ENCODE results near the gene KRTAP5-1. TPM values are rescaled to one million over a fixed set of nuclear protein-coding genes. Genes with fewer than 3 reads are reported as not detected.

KRTAP5-1 gene
- polyA plus RNA-seq, 1 of the 3 experiments (the other 2 are of a cell fraction): not detected

DNA sequence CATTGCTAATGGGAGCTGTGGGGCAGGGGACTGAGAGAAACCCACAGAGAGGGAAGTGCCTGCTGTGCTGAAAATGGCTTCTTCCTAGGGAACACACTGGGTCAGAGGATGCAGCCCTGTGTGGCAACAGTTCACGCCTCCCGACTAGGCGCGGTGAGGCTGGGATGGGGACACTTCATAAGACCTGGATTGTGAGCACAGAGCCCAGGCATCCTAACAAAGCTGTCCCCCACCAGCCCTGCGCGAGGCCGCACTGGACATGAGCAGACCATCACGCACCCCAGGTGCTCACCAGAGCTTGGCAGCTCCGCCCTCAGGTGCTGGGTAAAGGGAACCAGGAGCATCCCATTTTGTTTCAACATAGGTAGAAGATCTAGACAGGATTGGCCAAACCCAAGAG lies 38.6 kb upstream of the KRTAP5-1 start:
- Histone ChIP-seq H3F3A (replicated peaks; ENCODE audit: insufficient read depth) (no peaks in the 10 kb centered on the region), H3K9me3 (no peaks in the 10 kb centered on the region), H3K79me2 (ENCODE audit: insufficient read depth) (no peaks in the 10 kb centered on the region), H3K4me1 (ENCODE audit: control insufficient read depth in 1 of 2, insufficient read depth in 2 of 2, low read depth in 1 of 2, low read length in 1 of 2) (peaks cover 0 to 3% of the 10 kb centered on the region in 2 experiments; a peak in 1 of 4 replicates), H3K36me3 (replicated peaks in 1 of 2; ENCODE audit: control insufficient read depth in 1 of 2, insufficient read depth in 2 of 2, low read length in 1 of 2) (no peaks in the 10 kb centered on the region), H3K4me2 (no peak overlapping the region), H3K9ac (no peak overlapping the region), H4K20me1 (ENCODE audit: insufficient read depth) (no peaks in the 10 kb centered on the region), H3K27me3 (ENCODE audit: insufficient read depth) (no peaks in the 10 kb centered on the region), H3K9me2 (no peaks in the 10 kb centered on the region), H2AFZ (ENCODE audit: low read depth) (no peak overlapping the region), H3K27ac (ENCODE audit: low read depth in 2 of 2, low read length in 1 of 2) (no peak overlapping the region), H3K4me3 (ENCODE audit: low read depth in 2 of 2, low read length in 1 of 2) (no peak overlapping the region)
- POLR2A ChIA-PET: no interaction called here
- WGBS (ENCODE audit: low lambda C conversion rate): 81% methylated on average over 6 of the region's 9 CpGs
- TF ChIP-seq CHD2 (IDR thresholded peaks at IDR 0.05; ENCODE audit: low read length, partially characterized antibody) (no peak), TEAD4 (IDR thresholded peaks at IDR 0.05; ENCODE audit: borderline replicate concordance, insufficient read depth) (no peak), RFX5 (IDR thresholded peaks at IDR 0.05; ENCODE audit: low read length) (no peak), GABPA (IDR thresholded peaks at IDR 0.05; ENCODE audit: low read depth) (no peak), MEF2A (IDR thresholded peaks at IDR 0.05; ENCODE audit: borderline replicate concordance, low read depth) (no peak), RCOR1 (IDR thresholded peaks at IDR 0.05; ENCODE audit: low read length) (no peak), FOXJ3 (CRISPR knock-in tag; IDR thresholded peaks at IDR 0.05) (no peak), MXI1 (IDR thresholded peaks at IDR 0.05; ENCODE audit: low read depth, low read length) (no peak)
- TF ChIP-seq, protein P1, sequence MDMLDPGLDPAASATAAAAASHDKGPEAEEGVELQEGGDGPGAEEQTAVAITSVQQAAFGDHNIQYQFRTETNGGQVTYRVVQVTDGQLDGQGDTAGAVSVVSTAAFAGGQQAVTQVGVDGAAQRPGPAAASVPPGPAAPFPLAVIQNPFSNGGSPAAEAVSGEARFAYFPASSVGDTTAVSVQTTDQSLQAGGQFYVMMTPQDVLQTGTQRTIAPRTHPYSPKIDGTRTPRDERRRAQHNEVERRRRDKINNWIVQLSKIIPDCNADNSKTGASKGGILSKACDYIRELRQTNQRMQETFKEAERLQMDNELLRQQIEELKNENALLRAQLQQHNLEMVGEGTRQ (IDR thresholded peaks at IDR 0.05; ENCODE audit: borderline replicate concordance, low read depth, low read length): no peak
- TF ChIP-seq, protein P2, sequence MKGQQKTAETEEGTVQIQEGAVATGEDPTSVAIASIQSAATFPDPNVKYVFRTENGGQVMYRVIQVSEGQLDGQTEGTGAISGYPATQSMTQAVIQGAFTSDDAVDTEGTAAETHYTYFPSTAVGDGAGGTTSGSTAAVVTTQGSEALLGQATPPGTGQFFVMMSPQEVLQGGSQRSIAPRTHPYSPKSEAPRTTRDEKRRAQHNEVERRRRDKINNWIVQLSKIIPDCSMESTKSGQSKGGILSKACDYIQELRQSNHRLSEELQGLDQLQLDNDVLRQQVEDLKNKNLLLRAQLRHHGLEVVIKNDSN (IDR thresholded peaks at IDR 0.05; ENCODE audit: borderline replicate concordance, low read depth): no peak
- CTCF ChIA-PET: interaction anchor here (1.2 to 2.6 kb wide), 4 partner anchors 16 to 77 kb away, joined by 3 to 8 read pairs (median 5); no protein-coding TSS in a partner anchor
- no peak for DNase-seq

DNA sequence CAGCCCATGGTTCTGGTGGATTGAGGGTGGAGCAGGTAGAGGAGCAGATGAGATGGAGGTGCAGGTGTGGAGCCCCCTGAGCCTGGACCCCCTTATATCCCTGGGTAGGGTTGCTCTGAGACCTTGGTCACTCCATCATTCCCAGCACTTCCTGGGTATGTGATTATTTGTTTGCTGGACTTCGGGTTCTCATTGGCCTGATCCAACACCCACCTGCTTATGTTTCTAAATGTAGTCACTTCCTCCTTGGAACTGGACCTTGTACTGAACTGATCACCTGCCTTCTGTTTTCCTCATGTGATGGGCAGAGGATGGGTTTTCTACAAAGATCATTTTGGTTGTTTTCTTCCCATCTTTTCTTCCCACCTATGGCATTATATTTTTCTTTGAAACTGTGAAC lies 37.0 kb upstream of the KRTAP5-1 start, which contains the start of gene KRTAP5-4:
Gene KRTAP5-4, minus strand, starts transcription at position 53 of the 400 bp plus-strand sequence. Its CDS starts 45 bp downstream, at position 8.
- Histone ChIP-seq H3K27ac (ENCODE audit: low read depth in 2 of 2, low read length in 1 of 2) (no peak within 1 kb of the TSS), H3K27me3 (ENCODE audit: insufficient read depth) (no peaks in the 10 kb centered on the region), H3F3A (replicated peaks; ENCODE audit: insufficient read depth) (no peaks in the 10 kb centered on the region), H3K4me3 (ENCODE audit: low read depth in 2 of 2, low read length in 1 of 2) (no peak within 1 kb of the TSS), H3K79me2 (ENCODE audit: insufficient read depth) (no peaks in the 10 kb centered on the region), H3K9ac (no peak within 1 kb of the TSS), H3K4me2 (no peak within 1 kb of the TSS), H3K4me1 (ENCODE audit: control insufficient read depth in 1 of 2, insufficient read depth in 2 of 2, low read depth in 1 of 2, low read length in 1 of 2) (no peaks in the 10 kb centered on the region; a peak in 1 of 4 replicates), H2AFZ (ENCODE audit: low read depth) (no peak within 1 kb of the TSS), H3K36me3 (replicated peaks in 1 of 2; ENCODE audit: control insufficient read depth in 1 of 2, insufficient read depth in 2 of 2, low read length in 1 of 2) (no peaks in the 10 kb centered on the region), H3K9me3 (no peaks in the 10 kb centered on the region), H4K20me1 (ENCODE audit: insufficient read depth) (no peaks in the 10 kb centered on the region), H3K9me2 (no peaks in the 10 kb centered on the region)
- CTCF ChIA-PET: interaction anchor here (1.1 to 2.6 kb wide), 2 partner anchors 9 to 27 kb away, joined by 4 to 8 read pairs; no protein-coding TSS in a partner anchor
- TF ChIP-seq, protein P1 (IDR thresholded peaks at IDR 0.05; ENCODE audit: borderline replicate concordance, low read depth, low read length): no peak
- TF ChIP-seq, protein P3, sequence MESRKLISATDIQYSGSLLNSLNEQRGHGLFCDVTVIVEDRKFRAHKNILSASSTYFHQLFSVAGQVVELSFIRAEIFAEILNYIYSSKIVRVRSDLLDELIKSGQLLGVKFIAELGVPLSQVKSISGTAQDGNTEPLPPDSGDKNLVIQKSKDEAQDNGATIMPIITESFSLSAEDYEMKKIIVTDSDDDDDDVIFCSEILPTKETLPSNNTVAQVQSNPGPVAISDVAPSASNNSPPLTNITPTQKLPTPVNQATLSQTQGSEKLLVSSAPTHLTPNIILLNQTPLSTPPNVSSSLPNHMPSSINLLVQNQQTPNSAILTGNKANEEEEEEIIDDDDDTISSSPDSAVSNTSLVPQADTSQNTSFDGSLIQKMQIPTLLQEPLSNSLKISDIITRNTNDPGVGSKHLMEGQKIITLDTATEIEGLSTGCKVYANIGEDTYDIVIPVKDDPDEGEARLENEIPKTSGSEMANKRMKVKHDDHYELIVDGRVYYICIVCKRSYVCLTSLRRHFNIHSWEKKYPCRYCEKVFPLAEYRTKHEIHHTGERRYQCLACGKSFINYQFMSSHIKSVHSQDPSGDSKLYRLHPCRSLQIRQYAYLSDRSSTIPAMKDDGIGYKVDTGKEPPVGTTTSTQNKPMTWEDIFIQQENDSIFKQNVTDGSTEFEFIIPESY (IDR thresholded peaks at IDR 0.05; ENCODE audit: borderline replicate concordance, low read depth): no peak
- TF ChIP-seq TAF1 (IDR thresholded peaks at IDR 0.05; ENCODE audit: borderline replicate concordance, low read depth, low read length): no peak
- TF ChIP-seq MEF2A (IDR thresholded peaks at IDR 0.05; ENCODE audit: borderline replicate concordance, low read depth): no peak
- no peak for TF ChIP-seq FOSL2 (IDR thresholded peaks at IDR 0.05; ENCODE audit: borderline replicate concordance, low read depth)
- no peak for DNase-seq
- WGBS (ENCODE audit: low lambda C conversion rate): 9% methylated on average over 1 of the region's 1 CpG
- POLR2A ChIA-PET: no interaction called here

Measured in SK-N-SH (cell line).